Neural crest cell (in vitro differentiated cells): ENCODE results near the gene ME2. TPM values are rescaled to one million over a fixed set of nuclear protein-coding genes. Genes with fewer than 3 reads are reported as not detected.

Experiments
- DNase-seq: peaks from one replicate; pipeline ENCODE4 v3.0.0; 2021; ENCODE audit warnings: low read depth, mixed read lengths, low spot score
- H3K27ac Mint-ChIP-seq: one replicate; pipeline ENCODE4 v1.8.0; 2021; ENCODE audit warnings: mild to moderate bottlenecking, mixed read lengths; ENCODE audit not compliant: unreplicated experiment
- H3K27me3 Mint-ChIP-seq: 2 replicates; pipeline ENCODE4 v1.8.0; 2021; ENCODE audit warnings: low read depth, mild to moderate bottlenecking, mixed read lengths
- H3K36me3 Mint-ChIP-seq: 2 replicates; pipeline ENCODE4 v1.8.0; 2021; ENCODE audit warnings: low read depth, mild to moderate bottlenecking, mixed read lengths
- H3K4me1 Mint-ChIP-seq: 2 replicates; pipeline ENCODE4 v1.8.0; 2021; ENCODE audit warnings: mixed read lengths
- H3K4me3 Mint-ChIP-seq: one replicate; pipeline ENCODE4 v1.8.0; 2021; ENCODE audit warnings: mild to moderate bottlenecking, mixed read lengths
- H3K9me3 Mint-ChIP-seq: 2 replicates; pipeline ENCODE4 v1.8.0; 2021; ENCODE audit warnings: mixed read lengths
- total RNA-seq: library from RNA; stranded (reverse); gene quantifications from 2 replicates; pipeline ENCODE4 v1.2.1, GENCODE V29; 2021
- TF ChIP-seq, protein P1 (sequence below): fragments of 200-600 bp; sonication (generic); conservative IDR thresholded peaks from 2 replicates; pipeline ENCODE4 v1.5.0; 2021; ENCODE audit warnings: antibody characterized with exemption, mild to moderate bottlenecking

Gene ME2
- total RNA-seq, 1 donor from 2014 or later: 55.8 TPM

DNA sequence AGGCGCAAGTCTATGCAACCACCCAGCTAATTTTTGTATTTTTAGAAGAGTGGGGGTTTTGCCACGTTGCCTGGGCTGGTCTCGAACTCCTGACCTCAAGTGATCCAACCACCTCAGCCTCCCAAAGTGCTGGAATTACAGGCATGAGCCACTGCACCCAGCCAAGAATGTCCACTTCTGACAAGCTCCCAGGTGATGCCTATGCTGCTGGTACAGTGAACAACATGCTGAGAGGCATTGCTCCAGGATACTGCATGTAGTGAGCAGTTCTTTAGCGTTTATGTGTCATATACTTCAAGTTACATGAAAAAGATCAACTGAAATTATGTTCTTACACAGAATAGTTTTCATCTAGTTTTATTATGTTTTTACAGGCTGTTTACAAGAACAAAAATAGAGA is 71.7 kb downstream of the ME2 start:
- TF ChIP-seq, protein P1, sequence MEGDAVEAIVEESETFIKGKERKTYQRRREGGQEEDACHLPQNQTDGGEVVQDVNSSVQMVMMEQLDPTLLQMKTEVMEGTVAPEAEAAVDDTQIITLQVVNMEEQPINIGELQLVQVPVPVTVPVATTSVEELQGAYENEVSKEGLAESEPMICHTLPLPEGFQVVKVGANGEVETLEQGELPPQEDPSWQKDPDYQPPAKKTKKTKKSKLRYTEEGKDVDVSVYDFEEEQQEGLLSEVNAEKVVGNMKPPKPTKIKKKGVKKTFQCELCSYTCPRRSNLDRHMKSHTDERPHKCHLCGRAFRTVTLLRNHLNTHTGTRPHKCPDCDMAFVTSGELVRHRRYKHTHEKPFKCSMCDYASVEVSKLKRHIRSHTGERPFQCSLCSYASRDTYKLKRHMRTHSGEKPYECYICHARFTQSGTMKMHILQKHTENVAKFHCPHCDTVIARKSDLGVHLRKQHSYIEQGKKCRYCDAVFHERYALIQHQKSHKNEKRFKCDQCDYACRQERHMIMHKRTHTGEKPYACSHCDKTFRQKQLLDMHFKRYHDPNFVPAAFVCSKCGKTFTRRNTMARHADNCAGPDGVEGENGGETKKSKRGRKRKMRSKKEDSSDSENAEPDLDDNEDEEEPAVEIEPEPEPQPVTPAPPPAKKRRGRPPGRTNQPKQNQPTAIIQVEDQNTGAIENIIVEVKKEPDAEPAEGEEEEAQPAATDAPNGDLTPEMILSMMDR: no peak
- H3K4me3 Mint-ChIP-seq: no peak overlapping the region
- H3K27me3 Mint-ChIP-seq: no peaks in the 10 kb centered on the region
- peaks cover 7% of the 10 kb centered on the region for H3K36me3 Mint-ChIP-seq
- DNase-seq: no peak
- no peaks in the 10 kb centered on the region for H3K9me3 Mint-ChIP-seq
- no peak overlapping the region for H3K27ac Mint-ChIP-seq
- no peaks in the 10 kb centered on the region for H3K4me1 Mint-ChIP-seq

DNA sequence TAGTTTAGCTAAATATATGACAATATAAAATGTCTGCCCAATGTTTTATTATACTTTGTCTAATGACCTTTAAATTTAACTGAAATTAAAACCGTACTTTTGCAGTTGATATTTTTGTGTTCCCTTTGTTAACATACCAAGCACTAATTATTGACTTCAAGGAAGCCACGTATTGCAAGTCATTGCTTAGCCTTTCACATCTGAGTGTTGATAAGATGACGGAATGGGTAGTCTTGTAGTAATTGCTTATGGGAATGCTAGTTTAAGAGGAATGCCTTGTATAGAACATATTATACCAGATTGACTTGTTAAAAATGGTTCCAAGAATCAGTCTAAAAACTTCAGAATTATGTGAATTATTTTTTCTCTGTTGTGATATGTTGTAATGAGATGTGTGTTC is 74.9 kb downstream of the ME2 start:
- TF ChIP-seq, protein P1: no peak
- H3K27me3 Mint-ChIP-seq: no peaks in the 10 kb centered on the region
- H3K9me3 Mint-ChIP-seq: no peaks in the 10 kb centered on the region
- no peaks in the 10 kb centered on the region for H3K4me1 Mint-ChIP-seq
- H3K36me3 Mint-ChIP-seq: no peaks in the 10 kb centered on the region
- H3K4me3 Mint-ChIP-seq: no peak overlapping the region
- H3K27ac Mint-ChIP-seq: no peak overlapping the region
- no peak for DNase-seq

DNA sequence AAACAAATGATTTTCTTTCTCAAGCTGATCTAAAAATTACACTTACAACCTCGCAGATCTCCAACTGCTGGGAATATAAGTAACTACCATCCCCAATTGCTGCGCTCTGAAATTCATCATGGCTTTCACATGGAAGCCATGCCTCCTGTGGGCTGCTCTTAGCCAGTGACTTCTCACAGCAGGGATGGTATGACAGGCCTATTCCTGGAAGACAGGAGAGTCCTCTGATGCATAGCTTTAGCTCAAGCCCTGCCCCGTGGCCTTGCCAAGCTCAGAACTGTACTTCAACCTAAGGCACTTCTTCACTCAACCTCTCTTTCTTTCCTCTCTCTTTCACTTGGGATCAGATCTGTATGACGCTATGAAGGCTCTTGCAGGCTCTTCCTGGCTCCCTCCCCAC is 76.3 kb downstream of the ME2 start:
- no peak overlapping the region for H3K27ac Mint-ChIP-seq
- H3K36me3 Mint-ChIP-seq: no peaks in the 10 kb centered on the region
- TF ChIP-seq, protein P1: no peak
- H3K27me3 Mint-ChIP-seq: no peaks in the 10 kb centered on the region
- DNase-seq: no peak
- H3K4me3 Mint-ChIP-seq: no peak overlapping the region
- H3K4me1 Mint-ChIP-seq: no peaks in the 10 kb centered on the region
- H3K9me3 Mint-ChIP-seq: no peaks in the 10 kb centered on the region

DNA sequence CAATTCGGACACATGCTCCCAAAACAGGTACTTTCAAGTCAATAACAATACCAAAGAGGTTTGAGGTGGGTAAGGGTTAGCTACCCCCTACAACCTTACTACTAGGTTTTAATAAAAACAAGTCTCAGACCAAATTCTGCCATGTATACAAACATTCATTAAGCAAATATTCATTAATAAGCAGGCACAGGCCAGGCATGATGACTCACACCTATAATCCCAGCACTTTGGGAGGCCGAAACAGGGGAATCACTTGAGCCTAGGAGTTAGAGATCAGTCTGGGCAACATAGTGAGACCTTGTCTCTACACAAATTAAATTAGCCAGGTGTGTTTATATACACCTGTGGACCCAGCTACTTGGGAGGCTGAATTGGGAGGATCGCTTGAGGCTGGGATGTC is 77.2 kb downstream of the ME2 start:
- DNase-seq: no peak
- H3K36me3 Mint-ChIP-seq: peaks cover 4% of the 10 kb centered on the region
- H3K4me1 Mint-ChIP-seq: no peaks in the 10 kb centered on the region
- no peak overlapping the region for H3K4me3 Mint-ChIP-seq
- peaks cover 3% of the 10 kb centered on the region for H3K9me3 Mint-ChIP-seq
- H3K27ac Mint-ChIP-seq: no peak overlapping the region
- no peaks in the 10 kb centered on the region for H3K27me3 Mint-ChIP-seq
- TF ChIP-seq, protein P1: no peak

DNA sequence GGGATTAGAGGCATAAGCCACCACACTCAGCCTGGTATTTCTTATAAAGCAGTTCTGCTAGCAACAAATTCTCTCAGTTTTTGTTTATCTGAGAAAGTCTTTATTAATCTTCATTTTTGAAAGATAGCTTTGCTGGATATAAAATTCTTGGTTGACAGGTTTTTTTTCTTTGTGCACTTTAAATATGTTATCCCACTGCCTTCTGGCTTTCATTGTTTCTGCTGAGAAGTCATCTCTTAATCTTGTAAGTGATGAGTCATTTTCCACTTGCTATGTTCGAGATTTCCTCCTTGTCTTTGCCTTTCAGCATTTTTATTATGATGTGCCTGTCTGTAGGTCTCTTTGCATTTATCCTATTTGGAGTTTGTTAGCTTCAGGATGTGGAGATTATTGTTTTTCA is 83.1 kb downstream of the ME2 start:
- H3K36me3 Mint-ChIP-seq: peaks cover 21% of the 10 kb centered on the region
- H3K4me1 Mint-ChIP-seq: peaks cover 4% of the 10 kb centered on the region
- H3K4me3 Mint-ChIP-seq: no peak overlapping the region
- H3K27ac Mint-ChIP-seq: no peak overlapping the region
- TF ChIP-seq, protein P1: no peak
- no peaks in the 10 kb centered on the region for H3K27me3 Mint-ChIP-seq
- H3K9me3 Mint-ChIP-seq: peaks cover 18% of the 10 kb centered on the region
- DNase-seq: no peak
